Prostate gland (tissue), 2 donors: ENCODE results near the gene CD180.

Experiments
- POLR2A ChIP-seq: fragments of 450-650 bp; IDR thresholded peaks from one replicate; pipeline ENCODE4 v1.6.1; 2016; ENCODE audit warnings: antibody characterized with exemption, mild to moderate bottlenecking
- POLR2AphosphoS5 ChIP-seq: sonication (generic); formaldehyde crosslinking; IDR thresholded peaks from one replicate; pipeline ENCODE4 v1.6.1; 2017; ENCODE audit warnings: antibody characterized with exemption
- TF ChIP-seq, protein P1 (sequence below), 4 experiments: fragments of 200-600 bp in 2 of 4; fragments of 450-650 bp in 2 of 4; sonication (generic) in 2 of 4; IDR thresholded peaks; 1 replicate in 3 of 4; 2 replicates in 1 of 4; pipeline ENCODE4 v1.5.1; 2016 to 2019; ENCODE audit warnings: antibody characterized with exemption in 4 of 4, mild to moderate bottlenecking in 2 of 4, moderate library complexity in 2 of 4

DNA sequence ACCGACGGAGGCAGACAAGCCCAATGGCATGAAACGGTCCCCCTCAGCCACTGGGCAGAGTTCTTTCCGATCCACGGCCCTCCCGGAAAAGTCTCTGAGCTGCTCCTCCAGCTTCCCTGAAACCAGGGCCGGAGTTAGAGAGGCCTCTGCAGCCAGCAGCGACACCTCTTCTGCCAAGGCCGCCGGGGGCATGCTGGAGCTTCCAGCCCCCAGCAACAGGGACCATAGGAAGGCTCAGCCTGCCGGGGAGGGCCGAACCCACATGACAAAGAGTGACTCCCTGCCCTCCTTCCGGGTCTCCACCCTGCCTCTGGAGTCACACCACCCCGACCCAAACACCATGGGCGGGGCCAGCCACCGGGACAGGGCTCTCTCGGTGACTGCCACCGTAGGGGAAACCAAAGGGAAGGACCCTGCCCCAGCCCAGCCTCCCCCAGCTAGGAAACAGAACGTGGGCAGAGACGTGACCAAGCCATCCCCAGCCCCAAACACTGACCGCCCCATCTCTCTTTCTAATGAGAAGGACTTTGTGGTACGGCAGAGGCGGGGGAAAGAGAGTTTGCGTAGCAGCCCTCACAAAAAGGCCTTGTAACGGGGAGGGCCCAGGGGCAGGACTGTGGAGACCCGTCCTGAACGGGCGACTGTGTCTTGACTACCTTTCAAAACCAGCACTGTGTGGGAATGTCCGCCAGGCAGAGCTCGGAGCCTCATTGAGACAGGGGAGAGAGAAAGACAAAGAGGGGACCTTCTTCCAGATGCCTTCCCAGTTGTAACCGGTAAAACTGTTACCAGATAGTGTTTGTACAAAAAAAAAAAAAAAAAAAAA, 29.9 kb downstream of the CD180 start:
- TF ChIP-seq, protein P1, sequence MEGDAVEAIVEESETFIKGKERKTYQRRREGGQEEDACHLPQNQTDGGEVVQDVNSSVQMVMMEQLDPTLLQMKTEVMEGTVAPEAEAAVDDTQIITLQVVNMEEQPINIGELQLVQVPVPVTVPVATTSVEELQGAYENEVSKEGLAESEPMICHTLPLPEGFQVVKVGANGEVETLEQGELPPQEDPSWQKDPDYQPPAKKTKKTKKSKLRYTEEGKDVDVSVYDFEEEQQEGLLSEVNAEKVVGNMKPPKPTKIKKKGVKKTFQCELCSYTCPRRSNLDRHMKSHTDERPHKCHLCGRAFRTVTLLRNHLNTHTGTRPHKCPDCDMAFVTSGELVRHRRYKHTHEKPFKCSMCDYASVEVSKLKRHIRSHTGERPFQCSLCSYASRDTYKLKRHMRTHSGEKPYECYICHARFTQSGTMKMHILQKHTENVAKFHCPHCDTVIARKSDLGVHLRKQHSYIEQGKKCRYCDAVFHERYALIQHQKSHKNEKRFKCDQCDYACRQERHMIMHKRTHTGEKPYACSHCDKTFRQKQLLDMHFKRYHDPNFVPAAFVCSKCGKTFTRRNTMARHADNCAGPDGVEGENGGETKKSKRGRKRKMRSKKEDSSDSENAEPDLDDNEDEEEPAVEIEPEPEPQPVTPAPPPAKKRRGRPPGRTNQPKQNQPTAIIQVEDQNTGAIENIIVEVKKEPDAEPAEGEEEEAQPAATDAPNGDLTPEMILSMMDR (IDR thresholded peaks at IDR 0.05): peak in 1 of 4 experiments; percentile 24
- TF ChIP-seq POLR2AphosphoS5 (no peak), POLR2A (no peak)
